ENCODE results near the gene COL5A1.

COL5A1 gene

DNA sequence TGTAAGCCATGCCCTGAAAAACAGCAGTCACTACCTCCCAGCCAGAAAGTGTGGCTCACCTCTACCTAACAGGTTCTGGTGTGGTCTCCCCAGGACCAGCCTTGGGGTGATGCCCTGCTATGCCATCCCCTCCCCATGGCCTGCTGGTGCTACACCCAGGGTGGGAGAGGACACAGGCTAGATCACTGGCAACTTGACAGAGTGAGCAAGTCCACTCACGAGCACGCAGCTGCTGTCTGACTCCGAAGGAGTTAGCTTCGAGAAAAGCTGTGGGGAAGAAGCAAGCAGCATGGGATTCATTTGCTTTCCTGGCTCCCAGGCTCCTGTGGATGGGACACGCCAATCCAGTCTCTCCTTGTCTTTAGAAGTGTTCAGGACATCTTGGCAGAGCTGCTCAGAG is 102.2 kb downstream of the COL5A1 start:
- Histone ChIP-seq H3K4me1 (ENCODE audit: control insufficient read depth in 1 of 2, insufficient read depth in 1 of 2, low read depth in 1 of 2, low read length in 1 of 2) (no peaks in the 10 kb centered on the region), H3K4me3 (ENCODE audit: low read depth in 1 of 2, low read length in 1 of 2) (no peak overlapping the region), H3K27ac (no peak overlapping the region), H3K27me3 (no peaks in the 10 kb centered on the region), H3K36me3 (no peaks in the 10 kb centered on the region), H3K9me3 (no peaks in the 10 kb centered on the region)
- TF ChIP-seq, protein P1, sequence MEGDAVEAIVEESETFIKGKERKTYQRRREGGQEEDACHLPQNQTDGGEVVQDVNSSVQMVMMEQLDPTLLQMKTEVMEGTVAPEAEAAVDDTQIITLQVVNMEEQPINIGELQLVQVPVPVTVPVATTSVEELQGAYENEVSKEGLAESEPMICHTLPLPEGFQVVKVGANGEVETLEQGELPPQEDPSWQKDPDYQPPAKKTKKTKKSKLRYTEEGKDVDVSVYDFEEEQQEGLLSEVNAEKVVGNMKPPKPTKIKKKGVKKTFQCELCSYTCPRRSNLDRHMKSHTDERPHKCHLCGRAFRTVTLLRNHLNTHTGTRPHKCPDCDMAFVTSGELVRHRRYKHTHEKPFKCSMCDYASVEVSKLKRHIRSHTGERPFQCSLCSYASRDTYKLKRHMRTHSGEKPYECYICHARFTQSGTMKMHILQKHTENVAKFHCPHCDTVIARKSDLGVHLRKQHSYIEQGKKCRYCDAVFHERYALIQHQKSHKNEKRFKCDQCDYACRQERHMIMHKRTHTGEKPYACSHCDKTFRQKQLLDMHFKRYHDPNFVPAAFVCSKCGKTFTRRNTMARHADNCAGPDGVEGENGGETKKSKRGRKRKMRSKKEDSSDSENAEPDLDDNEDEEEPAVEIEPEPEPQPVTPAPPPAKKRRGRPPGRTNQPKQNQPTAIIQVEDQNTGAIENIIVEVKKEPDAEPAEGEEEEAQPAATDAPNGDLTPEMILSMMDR (IDR thresholded peaks at IDR 0.05) = no peak

DNA sequence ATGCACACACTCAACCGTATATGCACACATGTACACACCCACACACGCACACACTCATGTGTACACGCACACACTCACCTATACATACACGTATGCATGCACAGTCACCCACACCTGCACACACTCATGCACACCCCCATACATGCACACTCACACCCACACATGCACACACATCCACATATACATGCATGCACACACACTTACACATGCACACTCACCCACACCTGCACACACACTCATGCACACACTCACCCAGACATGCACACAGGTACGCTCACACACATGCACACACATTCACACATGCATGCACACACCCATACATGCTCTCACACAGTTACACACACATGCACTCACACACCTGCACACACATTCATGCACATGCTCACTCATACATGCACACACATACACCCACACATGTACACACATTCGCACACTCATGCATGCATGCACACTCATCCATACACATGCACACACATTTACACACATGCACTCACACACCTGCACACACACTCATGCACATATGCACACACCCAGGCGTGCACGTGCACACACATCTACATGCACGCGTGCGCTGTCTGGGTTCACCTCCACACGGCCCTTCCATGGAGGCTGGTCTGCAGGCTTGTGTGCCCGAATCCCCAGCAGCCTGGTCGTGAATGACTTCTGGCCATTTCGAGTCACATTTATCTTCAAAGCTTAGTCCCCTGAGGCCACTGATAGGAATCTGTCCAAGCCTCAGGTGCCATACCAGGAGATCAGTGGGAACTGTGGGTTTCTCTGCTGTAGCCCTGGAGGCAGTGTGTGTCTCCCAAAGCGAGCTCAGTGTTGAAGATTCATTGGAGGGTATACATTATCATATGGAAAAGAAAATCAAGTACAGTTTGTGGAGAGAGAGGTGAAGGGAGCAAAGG is 103.0 kb downstream of the COL5A1 start:
- Histone ChIP-seq H3K27ac (no peak overlapping the region), H3K27me3 (no peaks in the 10 kb centered on the region), H3K36me3 (no peaks in the 10 kb centered on the region), H3K9me3 (no peaks in the 10 kb centered on the region), H3K4me1 (ENCODE audit: control insufficient read depth in 1 of 2, insufficient read depth in 1 of 2, low read depth in 1 of 2, low read length in 1 of 2) (no peaks in the 10 kb centered on the region), H3K4me3 (ENCODE audit: low read depth in 1 of 2, low read length in 1 of 2) (no peak overlapping the region)
- TF ChIP-seq, protein P1 (IDR thresholded peaks at IDR 0.05) = no peak

DNA sequence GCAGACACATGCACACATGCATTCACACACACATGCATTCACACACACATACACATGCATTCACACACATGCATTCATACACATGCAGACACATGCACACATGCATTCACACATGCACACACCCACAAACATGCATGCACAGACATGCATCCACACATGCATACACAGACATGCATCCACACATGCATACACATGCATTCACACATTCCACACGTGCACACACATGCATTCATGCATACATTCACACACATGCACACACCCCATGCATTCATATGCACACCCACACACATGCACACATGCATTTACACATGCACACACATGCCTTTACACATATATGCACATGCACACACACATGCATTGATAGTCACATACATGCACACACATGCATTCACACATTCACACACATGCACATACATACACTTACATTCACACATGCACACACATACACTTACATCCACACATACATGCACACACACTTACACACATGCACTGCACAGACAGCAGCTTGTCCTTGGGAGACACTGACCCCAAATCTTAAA is 106.4 kb downstream of the COL5A1 start:
- no peaks in the 10 kb centered on the region for H3K4me1 ChIP-seq (ENCODE audit: control insufficient read depth in 1 of 2, insufficient read depth in 1 of 2, low read depth in 1 of 2, low read length in 1 of 2)
- no peaks in the 10 kb centered on the region for H3K9me3 ChIP-seq
- H3K36me3 ChIP-seq = no peaks in the 10 kb centered on the region
- no peaks in the 10 kb centered on the region for H3K27me3 ChIP-seq
- H3K4me3 ChIP-seq (ENCODE audit: low read depth in 1 of 2, low read length in 1 of 2) = no peak overlapping the region
- TF ChIP-seq, protein P1 (IDR thresholded peaks at IDR 0.05) = no peak
- no peak overlapping the region for H3K27ac ChIP-seq

DNA sequence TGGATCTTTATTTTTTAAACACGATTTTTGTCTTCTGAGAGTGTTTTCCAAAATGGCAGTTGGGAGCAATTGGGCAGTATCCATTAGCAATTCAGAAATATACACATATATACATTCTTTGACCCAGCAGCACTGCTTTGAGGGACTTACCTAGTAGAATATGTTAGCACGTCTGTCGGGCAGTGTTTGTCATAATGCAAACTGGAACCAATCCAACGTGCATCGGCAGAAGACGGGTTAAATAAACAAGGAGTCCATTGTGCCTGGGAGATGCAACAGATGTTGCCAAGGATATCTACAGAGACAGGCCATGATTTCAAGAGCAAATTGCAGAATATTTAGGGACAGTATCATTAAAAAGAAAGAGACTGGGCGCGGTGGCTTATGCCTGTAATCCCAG is 107.0 kb downstream of the COL5A1 start:
- TF ChIP-seq, protein P1 (IDR thresholded peaks at IDR 0.05) = no peak
- no peaks in the 10 kb centered on the region for H3K9me3 ChIP-seq
- H3K36me3 ChIP-seq = no peaks in the 10 kb centered on the region
- no peaks in the 10 kb centered on the region for H3K27me3 ChIP-seq
- no peaks in the 10 kb centered on the region for H3K4me1 ChIP-seq (ENCODE audit: control insufficient read depth in 1 of 2, insufficient read depth in 1 of 2, low read depth in 1 of 2, low read length in 1 of 2)
- no peak overlapping the region for H3K27ac ChIP-seq
- no peak overlapping the region for H3K4me3 ChIP-seq (ENCODE audit: low read depth in 1 of 2, low read length in 1 of 2)

DNA sequence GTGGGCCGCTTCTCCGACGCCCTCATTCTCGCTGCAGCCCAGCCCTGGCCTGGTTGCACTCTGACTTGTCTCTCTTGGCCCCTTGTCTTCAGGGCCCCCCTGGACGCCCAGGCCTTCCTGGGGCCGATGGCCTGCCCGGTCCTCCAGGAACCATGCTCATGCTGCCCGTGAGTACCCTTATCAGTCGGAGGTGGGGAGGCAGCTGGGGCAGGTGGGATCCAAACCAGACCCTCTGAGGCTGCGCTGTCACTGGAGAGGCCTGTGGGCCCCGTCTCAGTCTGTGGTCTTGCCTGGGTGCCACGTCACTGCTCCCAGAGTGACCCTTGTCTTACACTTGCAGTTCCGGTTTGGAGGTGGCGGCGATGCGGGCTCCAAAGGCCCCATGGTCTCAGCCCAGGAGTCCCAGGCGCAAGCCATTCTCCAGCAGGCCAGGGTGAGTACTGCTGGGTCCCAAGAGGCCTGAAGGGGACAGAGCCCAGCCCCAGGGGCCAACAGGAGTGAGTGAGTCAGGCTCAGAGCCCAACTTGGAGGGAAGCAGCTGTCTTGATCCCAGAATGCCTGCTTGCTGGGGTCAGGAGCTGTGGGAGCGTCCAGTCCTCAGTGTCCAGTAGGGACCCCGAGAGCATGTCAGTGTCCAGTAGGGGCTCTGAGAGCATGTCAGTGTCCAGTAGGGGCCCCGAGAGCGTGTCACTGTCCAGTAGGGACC is 109.0 kb downstream of the COL5A1 start:
- TF ChIP-seq, protein P1 (IDR thresholded peaks at IDR 0.05) = no peak
- H3K36me3 ChIP-seq = no peaks in the 10 kb centered on the region
- H3K4me1 ChIP-seq (ENCODE audit: control insufficient read depth in 1 of 2, insufficient read depth in 1 of 2, low read depth in 1 of 2, low read length in 1 of 2) = no peaks in the 10 kb centered on the region
- no peaks in the 10 kb centered on the region for H3K9me3 ChIP-seq
- no peaks in the 10 kb centered on the region for H3K27me3 ChIP-seq
- no peak overlapping the region for H3K27ac ChIP-seq
- H3K4me3 ChIP-seq (ENCODE audit: low read depth in 1 of 2, low read length in 1 of 2) = no peak overlapping the region

Data from neutrophil (primary cell).